GM21381 (cell line): Measurements from ENCODE around the gene ZBTB17.
"Not testable (repeated sequence)": the region's sequence is repeated elsewhere in the genome, so short reads cannot be mapped to it uniquely, and the experiment has no call there.

Experiments used
- ATAC-seq: cut with Tn5 transposase; IDR thresholded peaks from one replicate; pipeline ENCODE4 v1.9.1; 2021; ENCODE audit warnings: mild to moderate bottlenecking, moderate library complexity; ENCODE audit not compliant: unreplicated experiment

Gene ZBTB17

DNA sequence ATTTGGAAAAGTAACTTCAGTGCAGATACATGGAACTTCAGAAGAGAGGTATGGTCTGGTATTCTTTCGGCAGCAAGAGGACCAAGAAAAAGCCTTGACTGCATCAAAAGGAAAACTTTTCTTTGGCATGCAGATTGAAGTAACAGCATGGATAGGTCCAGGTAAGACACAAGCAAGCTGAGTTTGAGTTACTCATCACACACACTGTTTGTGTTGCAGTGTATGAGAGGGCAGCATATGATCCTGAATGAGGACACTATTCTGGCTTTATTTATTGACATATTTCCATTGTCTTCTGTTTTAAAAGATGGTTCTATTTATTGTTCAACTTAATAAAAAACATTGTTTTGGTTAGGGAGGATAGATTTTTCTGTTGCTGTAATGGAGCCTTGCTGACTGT is 64.8 kb downstream of the ZBTB17 start:
- no peak for ATAC-seq

DNA sequence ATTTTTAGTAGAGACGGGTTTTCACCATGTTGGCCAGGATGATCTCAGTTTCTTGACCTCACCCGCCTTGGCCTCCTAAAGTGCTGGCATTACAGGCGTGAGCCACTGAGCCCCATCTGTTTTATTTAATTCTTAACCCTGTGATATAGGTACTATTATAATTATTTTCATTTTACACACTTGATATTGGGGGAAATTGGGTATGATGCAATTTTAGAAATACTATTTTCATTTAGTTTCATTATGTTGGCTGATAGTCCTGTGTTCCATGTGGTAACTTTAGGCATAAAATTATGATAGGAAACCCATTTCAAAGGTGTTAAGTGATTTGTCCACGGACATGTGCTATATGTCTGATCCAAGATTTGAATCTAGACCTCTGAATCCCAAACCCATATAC is 67.3 kb downstream of the ZBTB17 start:
- ATAC-seq = no peak

- ATAC-seq = no peak
These were observed 73.0 kb downstream of the ZBTB17 start for GRCh38 chr1:15902882-15903281.

DNA sequence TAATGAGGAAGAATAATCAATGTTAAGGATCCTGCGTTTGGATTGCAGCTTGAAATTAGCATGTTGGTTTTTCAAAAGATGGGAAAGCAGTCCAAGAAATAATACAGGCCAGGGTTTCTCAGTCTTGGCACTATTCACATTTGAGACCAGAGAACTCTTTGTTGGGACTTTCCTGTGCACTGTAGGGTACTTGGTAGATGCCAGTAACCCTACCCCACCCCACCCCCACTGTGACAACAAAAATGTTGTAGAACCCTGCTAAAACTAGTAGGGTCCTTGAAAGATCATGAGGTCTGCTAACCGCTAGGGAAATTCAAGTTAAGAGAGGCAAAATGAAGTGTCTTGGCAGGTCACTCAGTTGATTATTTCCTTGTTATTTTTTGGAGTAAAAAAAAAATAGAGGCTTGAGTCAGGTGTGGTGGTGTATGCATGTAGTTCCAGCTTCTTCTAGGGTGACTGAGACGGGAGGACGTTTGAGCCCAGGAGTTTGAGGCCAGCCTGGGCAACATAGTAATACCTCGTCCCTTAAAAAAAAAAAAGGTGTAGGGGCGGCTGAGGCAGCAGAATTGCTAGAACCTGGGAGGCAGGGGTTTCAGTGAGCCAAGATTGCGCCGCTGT is 75.1 kb downstream of the ZBTB17 start:
- ATAC-seq = no peak

GRCh38 chr1:15899266-15899665 is 76.6 kb downstream of the ZBTB17 start:
- ATAC-seq = no peak

DNA sequence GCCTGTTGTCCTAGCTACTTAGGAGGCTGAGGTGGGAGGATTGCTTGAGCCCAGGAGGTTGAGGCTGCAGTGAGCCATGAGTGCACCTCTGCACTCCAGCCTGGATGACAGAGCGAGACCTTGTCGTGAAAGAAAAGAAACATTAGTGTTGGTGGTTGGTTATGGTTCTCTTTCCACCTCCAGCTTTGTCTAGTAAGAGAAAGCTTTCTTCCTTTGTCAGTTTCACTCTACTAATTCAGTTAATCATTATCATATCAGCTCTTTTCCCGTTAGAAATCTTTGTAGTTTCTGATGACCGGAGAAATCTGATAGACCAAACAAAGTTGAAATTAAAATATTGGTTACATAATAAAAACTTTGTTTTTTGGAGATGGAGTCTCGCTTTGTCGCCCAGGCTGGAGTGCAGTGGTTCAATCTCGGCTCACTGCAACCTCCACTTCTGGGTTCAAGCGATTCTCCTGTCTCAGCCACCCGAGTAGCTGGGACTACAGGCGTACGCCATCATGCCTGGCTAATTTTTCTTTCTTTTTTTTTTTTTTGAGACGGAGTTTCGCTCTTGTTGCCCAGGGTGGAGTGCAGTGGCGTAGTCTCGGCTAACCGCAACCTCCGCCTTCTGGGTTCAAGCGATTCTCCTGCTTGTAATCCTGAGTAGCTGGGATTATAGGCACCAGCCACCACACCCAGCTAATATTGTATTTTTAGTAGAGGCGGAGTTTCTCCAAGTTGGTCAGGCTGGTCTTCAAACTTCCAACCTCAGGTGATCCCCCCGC is 78.9 kb downstream of the ZBTB17 start:
- ATAC-seq = not testable (repeated sequence)

- no peak for ATAC-seq
These were observed 80.7 kb downstream of the ZBTB17 start for GRCh38 chr1:15895233-15895632.

DNA sequence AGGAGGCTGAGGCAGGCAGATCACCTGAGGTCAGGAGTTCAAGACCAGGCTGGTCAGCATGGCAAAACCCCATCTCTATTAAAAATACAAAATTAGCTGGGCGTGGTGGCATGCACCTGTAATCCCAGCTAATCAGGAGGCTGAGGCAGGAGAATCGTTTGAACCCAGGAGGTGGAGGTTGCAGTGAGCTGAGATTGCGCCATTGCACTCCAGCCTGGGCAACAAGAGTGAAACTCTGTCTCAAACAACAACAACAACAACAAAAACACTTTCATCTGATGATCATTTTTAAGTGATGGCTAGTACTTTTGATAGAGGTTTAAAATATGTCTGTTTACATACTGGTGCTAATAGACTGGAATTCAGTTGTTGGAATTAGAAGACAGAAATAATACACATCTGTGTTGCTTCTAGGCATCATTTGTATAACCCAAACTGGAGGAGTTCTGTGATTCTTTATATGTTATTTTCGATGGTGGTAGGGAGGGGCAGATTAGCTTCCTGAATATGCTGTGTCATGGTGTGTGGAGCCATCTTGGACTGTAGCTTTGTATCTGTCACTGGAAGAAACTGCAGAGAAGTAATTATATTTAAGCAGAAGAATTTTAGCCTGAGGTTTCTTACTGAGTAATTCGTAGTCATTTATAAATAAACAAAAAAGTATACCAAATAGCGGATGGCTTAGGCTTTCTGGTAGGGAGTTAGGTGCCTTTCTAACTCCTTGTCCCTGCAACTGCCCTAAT is 82.9 kb downstream of the ZBTB17 start:
- ATAC-seq = not testable (repeated sequence)
